AML-193 (cell line): Measurements from ENCODE around the gene PRPF40B.

ENCODE experiments used
- DNase-seq, 2 experiments: peaks; one replicate each; lab custom pipeline; 2025; lab: John Stamatoyannopoulos, UW

Gene PRPF40B

DNA sequence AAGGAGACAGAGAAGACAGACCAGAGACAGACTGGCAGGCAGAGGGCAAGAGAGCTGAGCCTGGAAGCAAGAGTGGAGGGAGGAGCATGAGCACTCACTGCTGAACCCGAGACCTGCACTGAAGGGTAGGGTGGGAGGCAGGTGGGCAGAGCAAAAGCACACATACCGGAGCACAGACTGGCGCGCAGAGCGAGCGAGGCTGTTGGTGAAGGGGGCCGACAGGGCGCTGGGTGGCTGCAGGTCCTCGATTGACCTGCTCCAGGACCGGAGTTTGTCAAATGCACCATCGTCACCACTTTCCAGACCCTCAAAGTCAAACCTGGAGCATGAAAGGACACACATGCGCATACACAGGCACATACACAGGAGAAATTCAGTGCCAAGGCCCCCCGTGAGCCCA, 34.9 kb downstream of the PRPF40B start:
- no peak for DNase-seq

DNA sequence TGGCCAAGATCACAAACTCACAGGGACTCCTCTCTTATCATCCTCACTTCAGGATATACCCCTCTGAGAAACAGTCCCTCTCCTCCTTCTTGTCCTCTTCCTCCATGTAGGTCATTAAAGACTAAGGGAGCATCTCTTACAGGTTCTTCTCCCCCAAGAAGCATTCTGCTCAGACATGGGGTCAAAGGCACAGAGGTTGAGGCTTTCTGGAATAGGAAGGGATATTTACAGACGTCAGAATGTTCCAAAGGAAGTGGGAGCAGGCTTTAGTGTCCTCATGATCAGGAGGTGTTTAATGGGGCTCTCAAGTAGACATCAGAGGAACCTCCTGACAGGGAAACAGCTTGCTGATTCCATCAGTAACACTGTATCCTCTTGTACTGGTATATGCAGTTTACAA, 36.4 kb downstream of the PRPF40B start:
- DNase-seq = no peak

DNA sequence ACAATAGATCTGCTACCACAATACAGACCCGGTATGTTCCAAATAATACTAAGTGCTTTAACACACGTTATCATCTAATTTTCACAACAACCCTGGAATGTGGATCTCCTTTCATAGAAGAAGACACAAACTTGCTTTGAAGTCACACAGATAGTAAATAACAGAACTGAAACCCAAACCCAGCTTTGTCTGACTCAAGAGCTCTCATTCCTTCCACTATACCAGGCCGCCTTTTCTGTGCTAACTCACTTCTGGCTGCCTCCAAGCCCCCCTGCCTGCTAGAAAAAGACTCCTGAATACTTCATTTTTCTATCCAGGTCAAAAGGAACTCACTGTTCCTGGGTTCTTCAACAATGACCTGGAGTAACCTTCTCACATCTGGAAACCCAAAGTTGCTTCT, 37.8 kb downstream of the PRPF40B start:
- no peak for DNase-seq

DNA sequence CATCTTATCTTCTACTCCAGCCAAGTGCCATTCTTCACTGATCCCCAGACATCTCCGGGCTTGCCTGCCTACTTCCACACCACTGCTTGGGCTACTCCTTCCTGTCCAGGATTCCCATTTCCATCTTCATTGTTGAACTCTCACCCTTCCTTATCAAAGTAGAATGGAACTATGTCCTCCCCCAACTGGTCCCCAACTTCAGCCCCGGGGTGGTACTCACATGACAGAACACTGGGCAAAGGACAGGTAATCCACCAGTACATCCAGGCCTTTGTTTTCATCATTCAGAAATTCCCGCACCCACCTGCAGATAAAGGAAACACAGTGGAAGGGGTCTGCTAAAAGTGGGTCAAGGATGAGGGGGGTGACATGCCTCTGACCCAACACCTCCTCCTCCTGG, 38.4 kb downstream of the PRPF40B start:
- no peak for DNase-seq

DNA sequence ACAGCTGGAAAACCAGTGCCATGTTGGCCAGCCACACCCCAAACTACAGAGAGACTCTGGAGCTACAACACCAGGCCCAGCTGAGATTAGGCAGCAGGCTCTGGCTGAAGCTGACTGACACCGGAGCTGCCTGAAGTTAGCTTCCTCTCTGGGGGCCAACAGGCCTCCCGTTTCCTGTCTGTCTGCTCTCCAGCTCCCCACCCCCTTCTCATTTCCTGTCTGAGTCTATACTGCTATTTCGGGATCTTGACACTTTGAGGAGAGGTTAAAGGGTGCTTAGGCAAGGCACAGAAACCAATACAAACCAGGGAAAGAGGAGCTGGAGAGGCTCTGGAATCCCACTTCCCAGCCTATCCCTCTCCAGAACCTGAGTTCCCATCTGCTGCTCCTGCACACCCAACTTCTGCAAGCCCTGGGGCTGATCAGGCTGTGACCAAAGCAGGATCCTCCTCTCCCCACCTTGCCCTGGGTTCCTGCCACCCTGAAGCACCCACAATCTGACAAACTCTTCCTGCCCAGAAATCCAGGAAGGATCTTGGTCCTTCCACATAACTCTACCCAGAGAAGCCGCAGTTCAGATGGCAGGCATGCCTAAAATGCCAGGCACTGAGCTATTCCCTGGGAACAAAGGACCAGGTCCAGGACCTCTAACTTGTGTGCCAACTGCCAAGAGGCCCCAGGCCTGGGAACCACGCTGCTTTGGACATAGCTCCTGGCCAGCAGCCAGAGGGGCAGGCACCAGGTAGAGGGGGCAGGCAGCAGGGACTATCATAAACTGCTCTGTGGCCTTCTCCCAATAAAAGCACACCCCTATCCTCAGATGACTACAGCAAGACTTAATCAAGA, 39.9 kb downstream of the PRPF40B start:
- peak; percentile 85 to 92 for DNase-seq

DNA sequence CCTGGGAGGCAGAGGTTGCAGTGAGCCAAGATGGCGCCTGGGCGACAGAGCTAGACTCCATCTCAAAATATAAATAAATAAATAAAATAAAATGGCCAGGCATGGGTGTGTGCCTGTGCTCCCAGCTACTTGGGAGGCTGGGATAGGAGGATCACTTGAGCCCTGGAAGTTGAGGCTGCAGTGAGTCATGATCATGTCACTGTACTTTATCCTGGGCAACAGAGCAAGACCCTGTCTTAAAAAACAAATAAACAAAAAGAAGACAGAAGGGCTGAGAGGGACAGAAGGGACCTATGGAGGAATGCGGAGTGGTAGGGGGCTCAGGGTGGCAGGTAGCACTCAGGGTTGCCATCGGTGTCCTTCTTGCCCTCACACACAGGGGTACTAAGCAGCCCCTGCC, 40.8 kb downstream of the PRPF40B start:
- DNase-seq = no peak

DNA sequence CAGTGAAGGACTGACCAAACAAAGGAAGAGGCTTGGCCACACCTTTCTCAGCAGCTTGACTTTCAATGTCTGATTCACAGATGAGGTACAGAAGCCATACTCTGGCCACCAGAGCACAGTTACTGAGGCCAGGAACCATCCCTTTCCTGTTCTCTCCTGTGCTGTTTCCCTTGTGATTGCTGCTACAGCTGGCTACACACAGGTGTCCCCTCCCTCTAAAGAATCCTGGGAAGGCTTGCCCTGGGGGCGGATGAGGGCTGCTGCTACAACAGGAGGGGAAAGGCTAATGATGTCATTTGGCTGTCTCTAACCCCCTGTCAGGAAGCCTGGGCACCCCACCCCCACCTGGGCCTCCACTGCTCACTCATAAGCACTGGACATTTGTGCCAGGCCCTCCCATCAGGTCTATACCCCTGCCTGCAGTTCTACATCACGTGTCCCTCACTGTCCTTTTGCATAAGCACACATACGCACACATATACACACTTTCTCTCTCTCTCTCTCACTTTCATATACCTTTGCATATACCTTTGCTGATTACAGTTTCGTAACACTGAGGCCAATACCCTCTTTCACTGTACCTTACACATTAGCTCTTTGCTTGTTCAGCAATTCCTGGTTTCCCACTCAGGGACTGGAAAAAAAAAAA, 41.4 kb downstream of the PRPF40B start:
- no peak for DNase-seq

DNA sequence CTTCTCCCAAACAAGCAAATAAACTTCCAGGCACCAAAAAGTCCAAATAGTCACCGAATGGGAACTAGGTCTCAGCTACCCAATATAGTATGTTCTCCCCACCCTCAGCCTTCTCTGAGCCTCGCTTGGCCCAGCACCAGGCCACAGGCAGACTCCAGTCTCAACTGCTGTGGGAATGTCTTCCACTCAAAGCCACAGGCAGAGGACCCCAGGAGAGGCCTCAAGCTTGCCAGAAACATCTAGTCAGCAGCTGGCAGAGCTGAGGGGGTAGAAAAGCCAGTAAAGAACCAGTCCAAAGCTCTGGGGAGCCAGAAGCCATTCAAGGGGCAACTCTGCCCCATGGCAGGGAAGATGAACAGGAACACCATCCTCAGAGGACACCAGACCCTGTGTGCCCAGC, 42.0 kb downstream of the PRPF40B start:
- no peak for DNase-seq

DNA sequence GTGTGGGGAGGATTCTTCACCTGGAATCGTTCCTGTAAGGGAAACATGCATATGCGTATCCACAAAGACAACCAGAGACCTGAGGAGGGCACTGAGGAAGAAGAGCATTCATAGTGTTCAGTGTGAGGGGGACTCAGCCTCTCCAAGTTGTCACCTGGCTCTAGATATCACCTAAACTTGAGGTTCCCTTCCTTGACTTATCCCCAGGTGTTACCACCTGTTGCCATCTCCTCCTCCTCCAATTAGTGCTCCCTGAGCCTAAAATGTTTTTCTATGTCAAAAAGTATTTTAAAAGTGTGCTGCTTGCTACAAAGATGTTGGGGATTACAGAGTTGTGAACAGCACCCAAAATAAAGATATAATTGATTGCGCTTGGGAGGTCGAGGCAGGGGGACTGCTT, 42.8 kb downstream of the PRPF40B start:
- no peak for DNase-seq

DNA sequence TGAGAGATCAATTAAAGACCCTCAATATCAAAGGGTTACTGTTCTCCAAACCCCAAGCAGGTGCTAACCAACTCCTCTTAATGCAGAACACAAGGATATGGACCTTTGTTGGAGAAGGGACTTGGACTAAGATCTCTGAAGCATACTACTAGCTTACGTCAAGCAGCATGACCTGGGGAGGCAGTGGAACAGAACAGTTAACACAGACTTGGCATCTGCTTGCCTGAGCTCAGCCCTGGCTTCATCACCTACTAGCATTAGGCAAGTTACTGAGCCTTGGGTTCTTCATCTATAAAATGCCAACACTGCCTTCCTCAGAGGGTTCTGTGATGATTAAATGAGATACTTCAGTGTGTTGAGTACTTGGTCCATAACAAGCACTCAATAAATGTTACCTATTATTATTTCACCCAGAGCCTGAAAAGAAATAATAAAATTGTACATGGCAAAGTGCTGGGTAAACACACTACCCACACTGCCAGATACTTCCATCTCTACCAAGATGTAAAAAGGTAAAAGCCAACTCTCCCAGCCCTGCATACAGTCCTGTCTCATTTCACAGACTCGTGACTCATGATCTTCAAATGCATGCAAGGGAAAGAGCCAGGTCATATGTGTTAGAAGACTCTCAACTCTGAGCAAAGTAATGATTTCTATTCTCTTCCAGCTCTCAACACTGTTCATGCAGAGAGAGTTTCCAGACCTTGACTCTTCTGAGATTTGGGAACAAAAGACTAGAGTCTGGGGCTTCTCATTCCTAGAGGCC, 44.1 kb downstream of the PRPF40B start:
- DNase-seq = no peak

DNA sequence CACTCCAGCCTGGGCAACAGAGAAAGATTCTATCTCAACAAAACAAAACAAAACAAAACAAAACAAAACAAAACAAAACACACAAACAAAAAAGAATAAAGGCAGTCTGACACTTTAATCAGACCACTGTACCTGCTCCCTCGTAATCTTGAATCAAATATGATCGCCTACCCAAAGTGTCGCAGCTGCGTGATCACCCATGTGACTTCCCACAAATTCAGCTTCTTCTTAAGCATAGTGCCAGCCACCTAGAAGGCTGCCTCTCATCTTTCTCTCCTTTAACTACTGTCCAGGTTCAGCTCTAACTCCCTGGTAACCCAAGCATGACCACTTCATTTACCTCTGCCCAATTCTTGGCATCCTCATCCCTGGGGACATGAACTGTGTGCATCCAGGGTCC, 46.4 kb downstream of the PRPF40B start:
- DNase-seq = no peak

DNA sequence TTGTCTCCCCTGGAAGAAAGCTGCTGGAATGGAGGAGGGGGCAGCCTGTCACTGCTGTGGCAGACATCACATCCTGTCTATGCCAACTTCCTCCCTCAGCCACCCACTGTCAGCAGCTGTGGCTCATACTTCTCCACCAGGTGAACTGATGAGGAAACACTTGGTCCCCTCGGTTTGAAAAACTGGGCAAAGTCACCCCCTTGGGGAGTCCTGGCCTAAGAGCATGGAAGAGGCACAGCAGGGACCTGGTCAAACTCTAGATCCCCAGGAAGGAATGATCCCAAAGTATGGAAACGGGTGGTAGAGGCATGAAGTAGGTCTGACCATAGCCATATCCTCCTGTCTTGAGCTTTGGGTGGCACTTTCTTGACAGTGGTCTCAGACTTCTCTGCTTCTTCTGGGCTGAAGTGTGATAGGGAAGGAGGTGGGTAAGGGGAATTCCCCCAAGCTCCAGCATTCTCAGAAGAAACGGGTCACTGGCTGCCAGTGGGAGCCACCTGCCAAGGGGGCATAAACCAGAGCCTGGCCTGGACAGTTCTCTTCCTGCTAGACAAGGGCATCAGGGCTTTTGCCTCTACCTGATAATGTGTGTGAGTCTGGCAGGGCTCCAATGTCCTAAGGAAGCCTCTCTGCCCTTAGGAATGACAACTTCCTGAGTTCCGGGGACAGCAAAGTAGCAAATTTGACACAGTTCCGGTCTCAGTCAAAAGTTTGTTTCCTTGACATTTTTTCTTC, 47.8 kb downstream of the PRPF40B start:
- peak; percentile 31 to 59 for DNase-seq

DNA sequence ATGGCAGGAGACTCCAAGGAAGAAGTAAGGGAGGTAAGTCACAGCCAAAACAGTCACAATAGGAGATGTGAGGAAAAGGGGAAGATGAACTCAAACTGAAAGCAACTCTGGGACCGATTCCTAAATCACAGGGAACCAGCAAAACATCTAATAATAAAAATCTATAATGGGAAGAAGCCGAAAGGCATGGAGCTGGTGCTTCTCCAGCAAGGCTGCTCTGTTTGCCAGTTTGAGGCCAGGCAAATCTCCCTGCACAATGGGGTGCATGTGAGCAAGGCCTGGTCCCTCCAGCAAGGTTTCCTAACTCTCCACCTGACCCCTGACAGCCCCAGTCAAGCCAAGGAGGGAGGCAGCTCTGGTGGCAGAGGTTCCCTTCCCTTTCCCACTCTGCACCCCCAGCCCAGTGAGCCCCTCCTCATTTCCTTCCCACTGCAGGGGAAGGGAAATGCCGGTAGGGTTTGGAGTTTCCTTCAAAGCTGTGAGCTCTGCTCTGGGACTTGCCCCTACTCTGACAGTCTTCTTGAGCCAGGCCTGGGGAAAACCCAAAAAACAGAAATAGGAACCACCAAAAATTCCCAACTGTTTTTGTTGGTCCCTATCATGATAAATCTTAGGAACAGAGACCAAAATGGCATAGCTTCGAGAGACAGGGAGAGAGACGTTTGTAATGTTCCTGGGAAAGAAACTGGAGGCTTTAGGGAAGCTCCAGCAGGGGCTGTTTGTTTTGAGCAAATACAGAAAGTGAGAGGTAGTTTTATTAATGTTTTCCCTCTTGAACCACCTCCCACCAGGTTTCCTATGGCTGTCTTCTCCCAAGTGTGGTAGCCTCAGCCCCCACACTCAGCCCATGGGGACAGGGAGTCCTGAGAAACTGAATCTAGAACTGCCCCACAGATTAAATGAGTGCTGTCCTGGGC, 49.2 kb downstream of the PRPF40B start:
- no peak for DNase-seq

DNA sequence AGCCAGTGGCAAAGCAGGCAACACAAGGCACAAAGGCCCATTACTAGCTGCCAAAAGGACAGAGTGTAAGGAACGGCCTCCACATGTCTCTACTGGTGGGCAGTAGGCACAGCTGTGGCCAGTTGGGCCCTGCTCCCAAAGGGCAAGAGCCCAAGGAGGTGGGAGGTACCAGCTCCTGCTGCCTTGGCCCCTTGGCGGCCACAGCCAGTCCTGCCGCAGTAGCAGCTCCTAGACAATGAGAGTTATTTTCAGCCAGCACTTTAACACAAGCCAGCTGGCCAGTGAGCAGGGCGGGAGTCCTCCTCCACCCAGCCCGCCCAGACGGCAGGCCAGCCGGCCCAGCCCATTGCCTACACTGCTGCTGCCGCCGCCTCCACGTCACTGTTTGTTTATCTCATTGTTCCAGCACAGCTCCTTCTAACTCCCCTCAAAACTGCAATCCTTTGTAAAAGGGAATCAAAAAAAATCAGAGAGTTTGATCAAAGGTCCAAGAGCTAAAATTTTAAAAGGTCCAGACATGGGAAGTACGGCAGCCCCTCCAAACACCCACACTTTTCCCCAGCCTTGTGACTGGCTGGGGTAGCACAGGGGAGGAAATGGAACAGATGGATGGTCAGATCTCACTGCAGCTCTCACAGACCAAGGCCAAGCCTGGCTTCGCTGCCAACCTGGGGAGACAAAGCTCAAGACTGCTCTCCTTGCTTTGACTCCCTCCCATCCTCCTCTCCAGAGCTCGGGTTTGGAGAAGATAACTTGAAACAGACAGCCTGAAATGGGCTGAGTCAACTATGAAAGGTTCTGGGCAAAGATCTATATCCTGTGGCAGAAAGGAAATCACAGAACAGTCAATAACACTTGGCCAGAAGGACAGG, 50.3 kb downstream of the PRPF40B start:
- no peak for DNase-seq

DNA sequence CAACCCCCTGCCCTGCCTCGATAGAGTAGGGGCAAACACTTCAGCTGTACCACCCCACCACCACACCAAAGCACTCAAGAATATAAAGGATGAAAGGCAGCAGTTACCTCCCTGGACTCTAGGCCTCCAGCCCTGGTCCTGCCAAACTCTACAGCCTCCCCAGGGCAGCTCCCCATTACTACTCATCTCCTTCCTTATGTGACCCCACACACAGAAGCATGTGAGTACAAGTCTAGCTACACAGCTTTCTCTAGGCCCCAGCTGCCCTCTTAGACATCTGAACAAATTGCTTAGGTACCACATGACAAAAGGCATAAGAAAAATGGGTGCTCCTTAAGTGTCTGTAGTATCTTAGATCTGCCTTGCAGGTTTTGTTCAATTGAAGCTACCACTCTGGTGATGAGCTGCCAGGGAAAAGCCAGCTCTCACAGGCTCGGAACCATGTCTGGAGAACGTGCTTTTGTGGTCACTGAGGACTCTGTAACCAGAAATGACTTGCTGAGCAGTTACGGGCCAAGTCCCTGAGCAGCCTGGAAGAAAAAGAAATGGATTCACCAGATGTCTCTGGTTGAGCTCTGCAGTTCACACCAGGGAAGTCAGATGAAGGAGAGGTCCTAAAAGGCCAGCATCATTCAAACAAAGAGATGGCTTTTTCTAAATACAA, 51.1 kb downstream of the PRPF40B start:
- DNase-seq = no peak

DNA sequence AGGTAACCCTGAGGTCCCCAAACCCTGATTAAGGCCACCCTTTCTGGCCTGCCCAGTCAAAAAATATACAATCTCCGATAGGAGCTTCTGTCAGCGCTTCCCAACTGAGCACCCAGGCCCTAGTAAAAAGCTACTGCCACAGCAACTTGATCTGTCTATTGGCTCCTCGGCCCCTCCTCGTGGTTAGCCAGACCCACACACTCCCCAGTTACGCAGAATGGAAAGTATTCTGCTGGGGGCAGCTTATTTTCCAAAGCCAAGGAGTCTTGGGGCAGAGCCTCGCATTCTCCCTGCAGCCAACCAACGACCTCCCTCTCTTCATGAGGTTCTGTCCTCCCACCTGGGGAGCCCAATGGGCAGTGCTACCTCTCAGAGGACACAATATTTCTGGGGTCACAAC, 51.8 kb downstream of the PRPF40B start:
- DNase-seq = no peak

DNA sequence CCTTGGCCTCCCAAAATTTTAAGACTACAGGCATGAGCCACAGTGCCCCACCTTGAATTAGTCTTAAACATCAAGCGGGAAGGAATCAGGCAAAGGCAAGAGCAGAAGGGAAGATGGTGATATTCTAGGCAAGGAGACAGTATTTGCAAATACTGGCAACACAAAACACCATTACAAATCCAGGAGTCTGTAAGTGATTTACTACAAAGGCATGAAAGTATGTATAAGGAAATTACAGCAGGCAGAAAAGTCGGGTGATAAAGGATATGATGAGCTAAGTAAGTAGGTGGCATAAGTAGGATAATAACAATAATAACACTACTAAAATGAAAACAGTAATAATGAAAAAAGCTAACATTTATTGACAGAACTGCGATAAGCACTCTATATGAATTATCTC, 55.4 kb downstream of the PRPF40B start:
- DNase-seq = no peak

DNA sequence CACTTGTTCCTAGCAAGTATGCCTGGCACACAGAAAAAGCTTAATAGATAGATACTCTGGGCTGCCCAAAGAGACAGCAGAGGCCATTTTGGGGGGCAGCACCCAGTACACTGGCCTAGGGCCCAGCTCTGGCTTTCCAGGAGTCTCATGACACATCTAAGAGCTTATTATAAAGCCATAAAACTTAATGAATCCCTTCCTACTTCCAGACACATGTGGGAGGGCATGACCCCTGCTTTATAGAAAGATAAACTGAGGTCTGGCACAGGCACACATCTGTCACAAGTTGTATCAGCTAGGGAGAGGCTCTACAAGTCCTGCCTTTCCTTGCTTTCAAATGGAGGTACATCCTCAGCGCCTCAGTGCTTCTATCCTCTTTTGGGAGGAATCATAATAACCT, 56.7 kb downstream of the PRPF40B start:
- no peak for DNase-seq

DNA sequence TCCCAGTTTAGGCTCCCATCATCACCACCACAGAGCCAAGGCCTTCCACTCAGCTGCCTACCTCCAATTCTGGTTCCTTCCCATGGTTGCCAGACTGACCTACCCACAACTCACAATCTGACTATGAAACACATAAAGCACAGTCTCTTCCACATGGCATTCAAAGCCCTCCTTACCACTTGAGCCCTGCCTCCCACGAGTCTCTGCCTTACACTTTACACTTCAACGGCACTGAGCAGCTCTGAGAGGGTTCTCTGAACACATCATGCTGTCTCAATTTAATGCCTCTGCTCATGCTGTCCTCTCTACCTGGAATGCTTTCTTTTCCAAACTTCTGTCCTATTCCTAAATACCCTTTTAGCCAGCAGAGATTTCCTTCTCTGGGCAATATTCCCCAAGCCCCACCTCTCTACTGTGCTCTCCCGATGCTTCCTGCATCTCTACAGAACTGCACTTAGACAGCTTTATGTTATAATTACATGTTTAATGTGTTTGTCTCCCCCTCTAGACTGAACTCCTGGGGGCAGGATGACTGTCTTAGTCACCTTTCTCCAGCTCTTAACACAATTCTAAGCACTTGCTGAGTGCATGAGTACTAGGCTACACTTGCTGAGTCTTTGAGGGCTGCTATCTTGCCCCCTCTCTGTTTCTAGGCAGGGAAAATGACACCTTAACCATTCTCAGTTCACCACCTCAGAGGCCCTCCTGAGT, 60.4 kb downstream of the PRPF40B start:
- DNase-seq = no peak
